C4-2B (cell line): ENCODE results near the gene UACA.

Source experiments
- H3K27ac ChIP-seq: fragments of 450-650 bp; 2 replicates; pipeline ENCODE4 v1.5.1; 2017
- CTCF ChIP-seq: fragments of 450-650 bp; conservative IDR thresholded peaks from 2 replicates; pipeline ENCODE4 v1.5.1; 2017; ENCODE audit warnings: mild to moderate bottlenecking
- ZFX ChIP-seq: fragments of 450-650 bp; IDR thresholded peaks from 2 replicates; pipeline ENCODE4 v1.6.1; 2017

Gene UACA

DNA sequence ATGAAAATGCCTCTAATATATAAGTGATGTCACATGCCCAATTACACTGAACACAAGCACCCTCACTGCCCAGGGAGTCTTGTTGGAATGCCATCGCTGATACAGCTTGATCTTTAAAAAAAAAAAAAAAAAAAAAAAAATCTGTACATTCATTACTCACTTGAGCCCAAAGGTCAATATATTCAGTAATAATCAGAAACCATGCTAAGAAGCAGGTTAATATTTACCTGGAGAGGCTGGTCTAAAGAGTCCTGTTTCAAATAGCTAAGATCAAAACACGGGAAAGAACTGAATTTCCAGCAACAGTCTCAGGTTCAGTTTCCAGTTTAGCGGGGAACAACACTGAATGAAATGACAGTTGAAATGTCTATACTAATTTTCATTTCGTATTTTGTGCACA is 109.9 kb downstream of the UACA start:
- TF ChIP-seq CTCF (no peak), ZFX (no peak)
- no peak overlapping the region for H3K27ac ChIP-seq

- TF ChIP-seq ZFX (no peak), CTCF (no peak)
- no peak overlapping the region for H3K27ac ChIP-seq
Observed at GRCh38 chr15:70652341-70652740, 111.0 kb downstream of the UACA start.

- H3K27ac ChIP-seq, result no peak overlapping the region
- TF ChIP-seq CTCF (no peak), ZFX (no peak)
Observed at GRCh38 chr15:70651303-70651845, 112.0 kb downstream of the UACA start.

GRCh38 chr15:70650567-70651302 is 112.6 kb downstream of the UACA start:
- H3K27ac ChIP-seq, result no peak overlapping the region
- TF ChIP-seq CTCF (no peak), ZFX (no peak)

- no peak overlapping the region for H3K27ac ChIP-seq
- TF ChIP-seq ZFX, result no peak
- TF ChIP-seq CTCF, result no peak
Observed at GRCh38 chr15:70647396-70647795, 116.0 kb downstream of the UACA start.

GRCh38 chr15:70646169-70646568 is 117.2 kb downstream of the UACA start:
- TF ChIP-seq CTCF, result no peak
- TF ChIP-seq ZFX, result no peak
- no peak overlapping the region for H3K27ac ChIP-seq

GRCh38 chr15:70643783-70644125 is 119.6 kb downstream of the UACA start:
- no peak for TF ChIP-seq CTCF
- no peak for TF ChIP-seq ZFX
- no peak overlapping the region for H3K27ac ChIP-seq
